ENCODE measurements around the gene NFXL1.

NFXL1 gene

GRCh38 chr4:47835494-47835893, 78.9 kb downstream of the NFXL1 start:
- DNase-seq, result no peak

DNA sequence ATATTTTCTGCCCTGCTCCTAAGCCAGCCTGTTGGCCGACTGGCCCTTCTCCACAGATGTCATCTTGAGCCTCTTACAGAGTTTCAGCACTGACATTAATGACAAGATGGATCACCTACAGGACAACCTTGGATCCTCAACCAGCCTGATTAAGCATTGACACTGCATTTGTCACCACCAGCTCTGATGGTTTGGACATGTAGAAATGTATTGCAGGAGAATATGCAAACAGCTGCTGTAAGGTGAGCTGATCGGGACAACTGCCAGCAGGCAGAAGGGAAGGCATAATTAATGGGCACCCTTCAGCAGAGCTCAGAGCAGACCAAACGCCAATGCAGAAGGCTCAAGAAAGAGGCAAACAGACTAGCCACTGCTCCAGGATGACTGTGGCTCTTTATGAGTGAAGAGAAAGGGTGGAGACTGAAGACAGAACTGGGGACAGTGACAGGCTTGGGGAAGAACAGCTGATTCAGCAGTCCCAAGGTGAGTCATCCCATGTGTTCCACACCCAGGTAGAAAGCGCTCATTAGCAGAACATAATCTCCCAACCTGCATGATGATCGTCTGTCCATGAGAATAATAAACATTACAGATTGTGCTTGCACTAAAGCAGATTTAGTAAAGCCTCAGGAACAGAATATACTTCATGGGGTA, 83.2 kb downstream of the NFXL1 start:
- DNase-seq, result no peak

GRCh38 chr4:47830265-47831025, 83.9 kb downstream of the NFXL1 start:
- no peak for DNase-seq

DNA sequence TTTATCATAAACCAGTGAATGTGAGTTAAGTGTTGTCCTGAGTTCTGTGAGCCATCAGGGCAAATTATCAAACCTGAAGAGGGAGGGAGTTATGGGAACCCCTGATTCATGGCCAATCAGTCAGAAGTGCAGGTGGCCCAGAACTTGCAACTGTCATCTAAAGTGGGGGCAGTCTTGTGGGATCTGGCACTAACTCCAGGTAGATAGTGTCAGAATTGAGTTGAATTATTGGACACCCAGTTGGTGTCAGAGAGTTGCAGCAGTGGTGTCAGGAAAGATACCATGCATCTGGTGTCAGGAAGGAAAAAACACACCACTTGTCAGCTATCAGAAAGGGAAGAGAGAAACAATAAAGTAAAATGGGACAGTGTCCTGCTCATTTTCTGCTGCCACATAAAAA, 84.9 kb downstream of the NFXL1 start:
- DNase-seq, result no peak

GRCh38 chr4:47827343-47828047, 86.9 kb downstream of the NFXL1 start:
- DNase-seq, result no peak

DNA sequence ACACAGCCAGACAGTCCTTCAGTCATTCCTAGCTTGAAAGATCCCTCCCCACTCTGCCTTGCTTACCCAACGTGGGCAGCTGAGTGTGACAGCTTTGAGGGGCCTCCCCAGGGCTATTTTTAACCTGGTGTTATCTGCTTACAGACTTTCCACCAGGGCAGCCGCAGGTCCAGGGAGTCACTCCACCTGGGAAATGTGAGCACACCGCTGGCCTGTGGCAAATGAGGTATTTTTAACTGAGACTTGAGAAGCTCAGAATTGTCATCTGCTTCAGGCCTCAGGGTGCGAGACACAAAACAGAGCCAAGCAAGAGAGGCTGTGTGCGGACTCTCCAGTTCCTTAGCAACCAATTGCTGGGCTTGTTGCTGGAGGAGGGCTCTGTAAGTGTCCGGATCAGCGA, 89.5 kb downstream of the NFXL1 start:
- DNase-seq, result peak in 1 of 56 donors; percentile 2

DNA sequence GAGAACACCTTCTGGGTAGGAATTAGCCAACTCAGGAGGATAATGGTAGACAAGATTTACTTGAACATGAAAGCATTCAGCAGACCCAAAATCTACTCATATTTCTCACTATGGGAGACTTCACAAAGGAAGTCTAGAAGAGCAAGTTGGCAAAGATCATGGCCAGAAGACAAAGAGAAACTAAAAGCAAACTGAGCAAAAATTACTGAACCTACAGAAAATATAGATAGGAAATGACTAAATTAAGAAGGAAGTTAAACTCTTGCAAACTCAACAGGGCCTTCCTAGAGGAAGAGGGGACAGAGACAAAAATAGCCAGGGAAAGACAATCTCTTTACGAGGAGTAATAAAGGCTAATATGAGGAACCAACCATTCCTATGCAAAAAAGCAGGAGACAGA, 95.2 kb downstream of the NFXL1 start:
- no peak for DNase-seq

DNA sequence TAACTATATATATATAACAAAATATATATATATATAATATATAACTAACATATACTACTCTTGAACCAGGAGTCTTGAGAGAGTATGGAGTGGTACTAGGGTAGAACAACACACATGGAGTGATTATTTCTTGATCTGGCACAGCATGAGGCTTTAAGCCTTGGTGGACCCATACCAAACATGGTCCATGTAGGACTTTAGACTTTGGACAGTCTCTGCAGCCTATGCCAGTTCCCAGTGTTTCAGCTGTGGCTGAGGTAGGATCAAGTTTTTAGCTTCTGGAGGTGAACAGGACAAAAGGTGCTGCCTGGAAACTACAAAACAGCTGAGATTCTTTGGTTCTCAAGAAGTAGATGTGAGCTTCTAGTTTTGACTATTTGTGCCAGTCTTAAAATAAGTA, 97.1 kb downstream of the NFXL1 start:
- DNase-seq, result no peak

DNA sequence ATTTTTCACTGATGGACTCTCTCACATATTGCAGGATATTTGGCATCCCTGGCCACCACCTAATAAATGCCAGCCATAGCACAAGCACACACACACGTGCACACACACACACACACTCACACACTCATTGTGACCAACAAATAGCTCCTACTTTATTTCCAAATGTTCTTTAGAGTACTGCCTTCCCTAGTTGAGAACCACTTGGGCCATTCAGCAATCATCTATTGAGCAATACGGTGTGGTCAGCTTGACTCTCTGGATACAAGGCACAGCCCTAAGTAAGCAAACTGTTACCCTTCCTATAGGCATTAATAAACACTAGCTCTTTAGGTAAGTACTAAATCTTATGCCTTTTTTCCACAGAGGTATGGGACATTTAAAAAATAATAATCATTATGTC, 97.6 kb downstream of the NFXL1 start:
- DNase-seq, result no peak

GRCh38 chr4:47814618-47815295, 99.6 kb downstream of the NFXL1 start:
- DNase-seq, result no peak

DNA sequence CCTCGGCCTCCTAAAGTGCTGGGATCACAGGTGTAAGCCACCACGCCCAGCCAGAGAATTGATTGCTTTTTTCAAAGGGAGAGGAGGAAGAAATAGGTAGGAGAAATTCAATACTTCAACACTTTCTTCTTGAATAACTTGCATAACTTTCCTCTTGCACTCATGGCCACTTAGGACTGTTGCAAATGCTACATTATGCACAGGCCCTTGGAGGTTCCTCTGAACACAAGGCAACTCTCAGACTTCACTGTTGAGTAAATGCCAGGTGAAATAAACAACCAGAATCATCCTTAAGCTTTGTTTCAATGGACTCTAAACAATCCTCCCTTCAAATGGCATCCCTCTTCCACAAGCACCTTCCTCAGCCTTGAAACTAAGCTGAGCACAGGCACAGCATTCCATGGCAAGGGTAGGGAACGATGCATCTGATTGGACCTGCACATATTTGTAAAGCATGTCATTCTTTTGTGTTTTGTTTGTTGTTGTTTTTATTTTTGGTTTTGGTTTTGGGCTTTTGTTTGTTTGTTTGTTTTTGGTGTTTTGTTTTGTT, 104.7 kb downstream of the NFXL1 start:
- DNase-seq, result no peak

GRCh38 chr4:47804598-47804997, 109.8 kb downstream of the NFXL1 start:
- DNase-seq, result no peak

GRCh38 chr4:47801481-47802002, 112.8 kb downstream of the NFXL1 start:
- no peak for DNase-seq

DNA sequence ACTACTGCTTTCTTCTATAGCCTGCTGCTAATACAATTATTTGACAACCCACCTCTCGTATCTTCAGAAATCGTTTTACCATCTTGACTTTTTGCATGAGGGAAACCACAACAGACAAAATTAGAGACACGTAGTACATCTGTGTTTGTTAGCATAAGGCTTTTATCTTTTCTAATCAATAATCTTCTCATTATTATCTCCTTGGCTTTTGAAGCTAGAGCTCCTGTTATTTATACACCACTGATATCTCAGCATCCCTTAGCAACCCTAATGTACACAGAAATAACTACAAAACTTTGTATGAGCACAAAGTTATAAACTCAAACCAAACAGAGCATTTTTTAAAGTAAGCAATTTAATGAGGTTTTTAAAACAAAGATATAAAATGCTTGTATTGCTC, 116.2 kb downstream of the NFXL1 start:
- no peak for DNase-seq
